CD4-positive, alpha-beta T cell treated with Interleukin-17A for 4 hours (primary cell): ENCODE data around the gene MLLT1.
"Not testable (repeated sequence)": the region's sequence is repeated elsewhere in the genome, so short reads cannot be mapped to it uniquely, and the experiment has no call there.

Source experiments
- DNase-seq: peaks from one replicate; pipeline ENCODE4 v3.0.0-alpha.2; 2020; ENCODE audit warnings: mixed read lengths

The MLLT1 gene

GRCh38 chr19:6279931-6280591 is at the start of gene MLLT1:
Gene MLLT1 (minus strand): TSS chr19:6279975. CDS start chr19:6279784, 191 bp downstream.
- DNase-seq: peak; percentile 95

GRCh38 chr19:6326815-6327214 is 47.0 kb upstream of the MLLT1 start:
- DNase-seq: no peak

GRCh38 chr19:6325614-6326013 is 45.8 kb upstream of the MLLT1 start:
- no peak for DNase-seq

GRCh38 chr19:6324757-6325156 is 45.0 kb upstream of the MLLT1 start:
- DNase-seq: no peak

- DNase-seq: no peak
These were observed 42.5 kb upstream of the MLLT1 start for GRCh38 chr19:6322284-6322683.

GRCh38 chr19:6319376-6319775 is 39.6 kb upstream of the MLLT1 start:
- no peak for DNase-seq

- DNase-seq: no peak
These were observed 39.0 kb upstream of the MLLT1 start for GRCh38 chr19:6318772-6319171.

- not testable (repeated sequence) for DNase-seq
These were observed 35.9 kb upstream of the MLLT1 start for GRCh38 chr19:6315646-6316045.

- DNase-seq: no peak
These were observed 33.7 kb upstream of the MLLT1 start for GRCh38 chr19:6313398-6313969.

GRCh38 chr19:6312018-6312417 is 32.2 kb upstream of the MLLT1 start:
- DNase-seq: no peak

- DNase-seq: no peak
These were observed 18.6 kb upstream of the MLLT1 start for GRCh38 chr19:6298413-6298812.

GRCh38 chr19:6297202-6297601 is 17.4 kb upstream of the MLLT1 start:
- DNase-seq: no peak

- DNase-seq: no peak
These were observed 12.2 kb upstream of the MLLT1 start for GRCh38 chr19:6292006-6292405.

- no peak for DNase-seq
These were observed 9.0 kb upstream of the MLLT1 start for GRCh38 chr19:6288737-6289136.

GRCh38 chr19:6287269-6287885 is 7.6 kb upstream of the MLLT1 start:
- DNase-seq: no peak

- no peak for DNase-seq
These were observed 6.9 kb upstream of the MLLT1 start for GRCh38 chr19:6286676-6287075.

GRCh38 chr19:6282393-6282792 is 2.6 kb upstream of the MLLT1 start:
- not testable (repeated sequence) for DNase-seq

- DNase-seq: no peak
These were observed 200 bp downstream of the MLLT1 start for GRCh38 chr19:6279620-6279930.

GRCh38 chr19:6278740-6279619 is 795 bp downstream of the MLLT1 start:
- DNase-seq: no peak

GRCh38 chr19:6278051-6278450 is 1.7 kb downstream of the MLLT1 start:
- DNase-seq: no peak

- no peak for DNase-seq
These were observed 3.3 kb downstream of the MLLT1 start for GRCh38 chr19:6276447-6276846.

- no peak for DNase-seq
These were observed 4.5 kb downstream of the MLLT1 start for GRCh38 chr19:6275170-6275744.

GRCh38 chr19:6274756-6275155 is 5.0 kb downstream of the MLLT1 start:
- no peak for DNase-seq
